ENCODE results near the gene MRPL34.

Gene MRPL34

GRCh38 chr19:17329366-17330261, 23.9 kb downstream of the MRPL34 start:
- no peak for DNase-seq

DNA sequence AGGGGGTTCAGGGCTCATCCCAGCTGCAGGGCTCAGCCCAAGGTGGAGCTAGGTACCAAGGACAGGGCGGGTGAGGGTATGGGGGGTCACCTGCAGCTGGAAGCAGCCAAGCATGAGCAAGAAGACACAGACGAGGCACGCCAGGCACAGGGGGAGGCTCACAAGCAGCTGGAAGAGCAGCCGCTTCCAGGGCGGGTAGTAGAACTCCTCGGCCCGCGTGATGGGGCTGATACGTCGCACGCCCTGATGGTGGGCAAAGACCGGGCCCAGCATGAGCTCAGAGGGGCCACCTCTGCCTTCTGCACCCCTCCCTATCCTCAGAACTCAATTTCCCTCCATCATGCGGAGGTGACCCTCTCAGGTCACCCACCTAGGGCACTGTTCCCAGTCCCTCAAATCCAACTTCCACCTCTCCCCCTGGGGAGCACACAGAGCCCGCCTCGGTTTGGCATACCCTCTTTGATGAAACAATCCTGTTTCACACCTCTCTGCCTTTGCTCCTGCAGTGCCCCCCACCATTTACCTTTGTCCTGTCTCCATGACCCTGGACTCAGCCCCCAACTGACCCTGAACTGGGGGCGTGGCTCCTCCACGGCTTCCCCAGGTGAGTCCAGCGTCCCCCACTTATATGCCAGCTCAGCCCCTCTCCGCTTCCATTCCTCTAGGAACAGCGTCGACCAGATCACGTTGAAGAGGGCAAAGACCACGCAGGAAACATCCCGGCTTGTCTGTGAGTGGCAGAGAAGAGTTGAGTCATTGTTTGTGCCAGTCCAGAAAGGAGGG, 24.8 kb downstream of the MRPL34 start:
- DNase-seq = no peak

GRCh38 chr19:17331045-17331558, 25.4 kb downstream of the MRPL34 start:
- no peak for DNase-seq

DNA sequence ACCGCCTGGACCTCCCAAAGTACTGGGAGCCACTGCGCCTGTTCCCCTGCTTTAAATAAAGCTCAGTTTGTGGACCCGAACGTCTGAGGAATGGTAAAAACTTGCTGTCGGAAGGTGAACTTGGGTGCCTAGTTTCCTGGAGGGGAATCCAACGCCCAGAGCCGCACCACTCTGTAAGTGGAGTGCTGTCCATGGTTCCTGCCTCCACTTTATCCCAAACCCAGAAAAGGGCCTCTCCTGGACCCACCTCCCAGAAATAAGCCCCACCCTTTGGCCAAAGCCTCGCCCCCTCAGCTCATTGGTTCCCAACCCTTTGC, 26.6 kb downstream of the MRPL34 start:
- DNase-seq = no peak

DNA sequence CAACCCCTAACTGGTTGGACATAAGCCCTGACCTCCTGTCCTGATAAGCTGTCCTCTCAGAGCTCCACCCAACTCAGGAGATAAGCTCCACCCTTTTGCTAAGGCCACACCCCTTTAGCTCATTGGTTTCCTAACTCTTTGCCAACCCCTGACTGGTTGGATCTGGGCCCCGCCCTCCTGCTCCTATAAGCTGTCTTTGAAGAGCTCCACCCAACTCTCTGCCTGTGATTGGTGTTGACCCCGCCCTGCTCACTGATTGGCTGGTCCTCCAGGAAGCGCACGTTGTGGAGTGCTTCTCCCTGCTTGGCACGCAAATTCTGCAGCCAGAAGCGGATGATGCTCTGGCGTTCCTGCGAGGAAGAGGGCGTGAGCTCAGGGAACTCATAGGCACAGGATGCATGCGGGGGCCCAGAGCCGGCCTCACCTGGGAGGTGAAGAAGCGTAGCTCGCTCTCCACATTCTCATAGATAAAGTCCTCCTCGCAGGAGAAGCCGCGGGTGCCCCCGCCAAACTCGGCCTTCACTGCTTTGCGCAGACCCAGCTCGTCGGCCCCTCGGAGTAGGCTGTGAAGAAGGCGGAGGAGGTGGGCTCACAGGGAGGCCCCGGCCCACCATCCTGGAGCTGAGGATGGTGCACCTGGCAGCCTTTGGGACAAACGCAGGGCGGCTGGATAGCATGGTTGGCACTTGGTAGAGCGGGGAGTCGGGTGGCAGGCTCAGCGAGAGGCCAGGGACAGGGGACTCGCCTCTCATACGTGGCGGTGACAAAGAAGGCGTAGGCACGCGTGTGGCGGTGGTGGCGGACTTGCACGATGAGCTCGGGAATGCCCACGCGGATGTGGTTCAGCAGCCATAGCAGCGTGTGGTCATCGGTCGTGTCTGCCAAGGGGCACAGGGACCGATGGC, 27.3 kb downstream of the MRPL34 start:
- peak; percentile 89 for DNase-seq

- peak; percentile 85 for DNase-seq
Observed at GRCh38 chr19:17333611-17334413, 28.1 kb downstream of the MRPL34 start.

- peak; percentile 97 for DNase-seq
Observed at GRCh38 chr19:17334414-17335409, 29.0 kb downstream of the MRPL34 start, which contains the start of gene ANO8. Gene ANO8 (minus strand): TSS chr19:17334855. CDS start chr19:17334670, 185 bp downstream.

- DNase-seq = no peak
Observed at GRCh38 chr19:17335575-17335974, 29.9 kb downstream of the MRPL34 start.

DNA sequence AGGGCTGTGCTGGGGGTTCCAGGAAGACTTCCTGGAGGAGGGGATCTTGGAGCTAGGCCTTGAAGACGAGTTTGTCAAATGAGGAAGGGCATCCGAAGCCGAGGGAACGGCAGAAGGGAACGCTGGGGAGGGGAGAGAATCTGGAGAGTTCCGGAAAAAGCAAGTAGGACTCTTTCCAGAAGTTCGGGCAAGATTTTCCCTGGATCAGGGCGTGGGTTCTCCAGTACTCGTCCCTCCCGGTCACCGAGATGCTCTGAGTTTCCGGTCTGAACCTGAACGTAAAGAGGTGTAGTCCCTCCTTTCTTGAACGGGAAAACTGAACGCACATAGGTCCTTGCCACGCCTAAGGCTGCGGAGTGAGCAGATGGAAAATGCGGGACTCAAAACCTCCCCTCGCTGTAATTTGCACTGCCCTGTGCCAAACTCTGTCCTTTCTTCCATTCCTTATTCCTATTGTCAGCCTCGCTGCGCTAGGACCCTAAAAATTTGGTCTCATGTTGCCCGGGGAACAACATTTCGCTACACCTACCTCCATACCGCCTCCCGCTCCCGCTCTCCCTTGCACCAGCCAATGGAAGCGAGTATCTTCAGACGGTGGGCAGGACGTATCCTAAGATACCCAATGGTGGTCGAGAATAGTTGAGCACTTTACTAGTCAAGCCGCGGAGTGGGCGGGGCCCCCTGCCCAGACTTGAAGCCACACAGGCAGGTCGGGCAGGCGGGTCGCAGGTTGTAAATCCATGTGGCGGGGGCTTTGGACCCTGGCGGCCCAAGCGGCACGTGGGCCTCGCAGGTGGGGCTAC, 31.4 kb downstream of the MRPL34 start, which contains the start of gene GTPBP3:
Gene GTPBP3, plus strand, starts transcription at position 682 of the 803 bp plus-strand sequence. Its CDS starts 59 bp downstream, at position 741.
- peak; percentile 99 for DNase-seq

GRCh38 chr19:17337675-17338432, 32.2 kb downstream of the MRPL34 start:
- DNase-seq = peak; percentile 59

DNA sequence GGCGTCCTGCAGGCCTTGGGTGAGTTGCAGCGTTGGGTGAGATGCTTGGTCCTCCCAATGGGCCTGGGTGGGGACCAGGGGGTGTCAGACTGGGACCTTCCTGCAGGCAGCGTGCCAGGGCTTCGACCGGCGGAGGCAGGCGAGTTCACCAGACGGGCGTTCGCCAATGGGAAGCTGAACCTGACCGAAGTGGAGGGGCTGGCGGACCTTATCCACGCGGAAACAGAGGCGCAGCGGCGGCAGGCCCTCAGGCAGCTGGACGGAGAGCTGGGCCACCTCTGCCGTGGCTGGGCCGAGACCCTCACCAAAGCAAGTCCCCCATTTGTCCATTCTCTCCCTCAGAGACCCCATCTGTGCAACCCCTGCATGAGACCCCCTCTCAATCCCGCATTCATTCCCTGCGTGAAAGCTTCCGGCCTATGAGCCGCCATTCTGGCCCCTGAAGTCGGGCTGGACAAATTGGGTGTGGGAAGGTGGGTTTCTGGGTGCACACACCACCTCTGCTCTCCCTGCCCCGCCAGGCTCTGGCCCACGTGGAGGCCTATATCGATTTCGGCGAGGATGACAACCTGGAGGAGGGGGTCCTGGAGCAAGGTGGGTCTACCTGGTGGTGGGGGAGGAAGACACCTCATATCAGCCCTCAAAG, 32.9 kb downstream of the MRPL34 start:
- DNase-seq = no peak

GRCh38 chr19:17339088-17339741, 33.5 kb downstream of the MRPL34 start:
- peak; percentile 19 for DNase-seq

DNA sequence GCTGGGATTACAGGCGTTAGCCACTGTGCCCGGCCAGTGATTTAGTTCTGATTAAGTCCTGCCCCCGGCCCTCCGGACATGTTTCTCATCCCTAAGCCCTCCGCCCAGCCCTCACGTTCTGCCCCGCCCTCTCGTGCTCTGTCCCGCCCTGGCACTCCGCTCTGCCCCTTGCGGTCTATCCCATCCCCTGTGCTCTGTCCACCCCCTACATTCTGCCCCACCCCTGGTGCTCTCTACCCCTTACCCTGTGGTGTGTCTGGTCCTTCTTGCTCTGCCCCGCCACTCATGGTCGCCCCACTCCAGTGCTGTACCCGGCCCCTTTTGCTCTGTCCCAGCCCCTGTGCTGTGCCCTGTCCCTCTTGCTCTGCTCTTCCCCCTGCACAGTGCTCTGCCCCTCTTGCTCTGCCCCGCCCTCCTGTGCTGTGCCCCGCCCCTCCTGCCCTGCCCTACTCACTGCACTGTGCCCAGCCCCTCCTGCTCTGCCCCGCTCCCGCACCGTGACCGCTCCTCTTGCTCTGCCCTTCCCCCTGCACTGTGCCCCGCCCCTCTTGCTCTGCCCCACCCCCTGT, 34.7 kb downstream of the MRPL34 start:
- peak; percentile 50 for DNase-seq

- no peak for DNase-seq
Observed at GRCh38 chr19:17340871-17341357, 35.2 kb downstream of the MRPL34 start.

DNA sequence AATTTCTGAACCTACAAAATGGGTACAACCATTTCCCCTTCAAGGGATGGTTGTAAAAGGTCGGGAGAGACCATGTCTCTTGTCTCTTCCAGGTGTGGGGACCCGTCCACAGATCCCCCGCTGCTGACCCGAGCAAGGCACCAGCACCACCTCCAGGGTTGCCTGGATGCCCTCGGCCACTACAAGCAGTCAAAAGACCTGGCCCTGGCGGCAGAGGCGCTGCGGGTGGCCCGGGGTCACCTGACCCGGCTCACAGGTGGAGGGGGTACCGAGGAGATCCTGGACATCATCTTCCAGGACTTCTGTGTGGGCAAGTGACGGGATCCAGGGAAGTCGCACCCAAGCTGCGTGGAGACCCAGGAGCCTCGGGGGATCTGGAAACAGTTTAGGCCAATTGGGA, 35.7 kb downstream of the MRPL34 start:
- DNase-seq = no peak

DNA sequence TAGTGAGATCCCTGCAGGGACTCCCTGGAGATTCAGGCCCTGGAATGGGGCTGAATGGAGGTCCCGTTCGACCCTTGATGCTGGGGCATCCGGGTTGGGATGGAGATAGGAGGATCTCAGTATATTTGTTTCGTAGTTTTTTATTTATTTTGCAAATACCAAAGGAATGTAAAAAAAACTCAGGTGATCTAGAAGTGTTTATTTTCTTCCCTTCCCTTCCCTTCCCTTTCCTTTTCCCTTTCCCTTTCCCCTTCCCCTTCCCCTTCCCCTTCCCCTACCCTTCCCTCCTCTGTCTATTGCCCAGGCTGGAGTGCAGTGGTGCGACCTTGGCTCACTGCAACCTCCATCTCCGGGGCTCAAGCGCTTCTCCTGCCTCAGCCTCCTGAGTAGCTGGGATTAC, 36.2 kb downstream of the MRPL34 start:
- no peak for DNase-seq

DNA sequence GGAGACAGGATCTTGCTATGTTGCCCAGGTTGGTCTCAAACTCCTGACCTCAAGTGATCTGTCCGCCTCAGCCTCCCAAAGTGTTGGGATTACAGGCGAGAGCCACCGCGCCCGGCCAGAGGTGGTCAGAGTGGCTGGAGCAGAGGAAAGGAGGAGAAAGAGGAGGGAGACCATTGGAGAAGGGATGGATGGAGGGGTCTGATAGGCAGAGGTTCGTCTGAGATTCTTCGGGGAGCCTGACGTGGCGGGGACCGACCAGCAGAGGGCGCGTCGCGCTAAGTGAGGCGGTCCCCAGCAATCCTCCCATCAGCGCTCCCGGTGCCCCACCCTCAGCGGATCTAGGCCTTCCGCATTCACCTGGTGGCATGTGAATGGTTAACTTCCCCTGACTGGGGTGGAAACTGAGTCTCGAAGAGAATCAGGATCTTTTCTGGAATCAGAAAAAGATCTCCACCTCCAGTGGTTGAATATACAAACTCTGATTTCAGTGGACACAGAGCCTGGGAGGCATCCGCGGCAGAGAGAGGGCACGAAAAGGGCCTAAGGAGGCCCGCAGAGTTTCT, 40.5 kb downstream of the MRPL34 start:
- peak; percentile 68 for DNase-seq
